Calu3 (cell line): ENCODE measurements around the gene NOXA1. TPM values are rescaled to one million over a fixed set of nuclear protein-coding genes. Genes with fewer than 3 reads are reported as not detected.

Experiments used
- BruUV-seq: library from RNA; stranded (reverse); fragments of 400-500 nt; replicated peaks from 2 replicates; lab custom pipeline; 2021; lab: Mats Ljungman, UMichigan
- CTCF ChIA-PET: fragments of 300-600 bp; sonication (Branson Sonifier 250); formaldehyde crosslinking; loops from one replicate; lab custom pipeline; 2022; ENCODE audit warnings: antibody characterized with exemption; lab: Charles Lee
- DNase-seq: peaks from one replicate; pipeline ENCODE4 v3.0.0; 2022
- H3K27ac Mint-ChIP-seq: one replicate; pipeline ENCODE4 v1.8.0; 2022; ENCODE audit warnings: mixed read lengths; ENCODE audit not compliant: unreplicated experiment
- H3K27me3 Mint-ChIP-seq: one replicate; pipeline ENCODE4 v1.8.0; 2022; ENCODE audit warnings: mixed read lengths; ENCODE audit not compliant: unreplicated experiment
- H3K36me3 Mint-ChIP-seq: one replicate; pipeline ENCODE4 v1.8.0; 2022; ENCODE audit warnings: mild to moderate bottlenecking, moderate library complexity, mixed read lengths; ENCODE audit not compliant: insufficient read depth, unreplicated experiment
- H3K4me1 Mint-ChIP-seq: one replicate; pipeline ENCODE4 v1.8.0; 2022; ENCODE audit warnings: mild to moderate bottlenecking, low read depth, mixed read lengths; ENCODE audit not compliant: unreplicated experiment
- H3K4me3 Mint-ChIP-seq: one replicate; pipeline ENCODE4 v1.8.0; 2022; ENCODE audit warnings: mild to moderate bottlenecking, low read depth, moderate library complexity, mixed read lengths; ENCODE audit not compliant: unreplicated experiment
- H3K9me3 Mint-ChIP-seq: one replicate; pipeline ENCODE4 v1.8.0; 2022; ENCODE audit warnings: low read depth, mixed read lengths; ENCODE audit not compliant: unreplicated experiment
- CTCF ChIP-seq: fragments of 200-600 bp; IDR thresholded peaks from one replicate; pipeline ENCODE4 v1.8.0; 2022; ENCODE audit warnings: antibody characterized with exemption; ENCODE audit not compliant: unreplicated experiment
- intact Hi-C: fragments of 100-400 bp; cut with micrococcal nuclease; formaldehyde crosslinking; loops from one replicate; pipeline ENCODE4 v1.10.0; 2022; ENCODE audit not compliant: unreplicated experiment
- total RNA-seq: library from RNA; stranded (reverse); gene quantifications from 2 replicates; pipeline ENCODE4 v1.2.3, GENCODE V29; 2022

NOXA1 gene
- total RNA-seq, 1 experiment from 2014 or later: 12.3 TPM

- TF ChIP-seq CTCF: no peak
- H3K9me3 Mint-ChIP-seq: no peaks in the 10 kb centered on the region
- peak; percentile 71 for DNase-seq
- H3K27ac Mint-ChIP-seq: peak within 1 kb of the TSS; percentile 66
- peaks cover 6% of the 10 kb centered on the region for H3K4me1 Mint-ChIP-seq
- peak within 1 kb of the TSS; percentile 72 for H3K4me3 Mint-ChIP-seq
- peaks cover 12% of the 10 kb centered on the region for H3K36me3 Mint-ChIP-seq
- CTCF ChIA-PET: interaction anchor here (0.6 to 1.8 kb wide), 7 partner anchors 11 to 155 kb away, joined by 3 to 11 read pairs (median 5); partner anchors contain the start of genes EXD3, NOXA1 and NRARP
- no peaks in the 10 kb centered on the region for H3K27me3 Mint-ChIP-seq
- intact Hi-C loops: no loop called here
- BruUV-seq: no TSS peak
Observed at GRCh38 chr9:137441289-137441934, 18.2 kb downstream of the NOXA1 start, which contains the start of gene ENTPD8. Gene ENTPD8, minus strand, starts transcription at chr9:137441357. Its CDS starts 3,072 bp downstream, at chr9:137438285.

- Mint-ChIP-seq H3K9me3 (no peaks in the 10 kb centered on the region), H3K36me3 (peaks cover 12% of the 10 kb centered on the region), H3K27me3 (no peaks in the 10 kb centered on the region), H3K27ac (peak overlapping the region; percentile 66), H3K4me3 (peak overlapping the region; percentile 72), H3K4me1 (peaks cover 6% of the 10 kb centered on the region)
- no peak for DNase-seq
- CTCF ChIA-PET: interaction anchor here (0.6 to 1.8 kb wide), 6 partner anchors 11 to 155 kb away, joined by 3 to 11 read pairs (median 4); partner anchors contain the start of genes EXD3, NOXA1 and NRARP
- intact Hi-C loops: no loop called here
- BruUV-seq: no TSS peak
- no peak for TF ChIP-seq CTCF
Observed at GRCh38 chr9:137441935-137442321, 18.7 kb downstream of the NOXA1 start.

GRCh38 chr9:137444106-137444790 is 21.1 kb downstream of the NOXA1 start:
- no TSS peak for BruUV-seq
- Mint-ChIP-seq H3K36me3 (peaks cover 20% of the 10 kb centered on the region), H3K27ac (no peak overlapping the region), H3K4me1 (peaks cover 4% of the 10 kb centered on the region), H3K4me3 (no peak overlapping the region), H3K9me3 (no peaks in the 10 kb centered on the region), H3K27me3 (no peaks in the 10 kb centered on the region)
- no peak for TF ChIP-seq CTCF
- intact Hi-C loops: no loop called here
- CTCF ChIA-PET: no interaction called here
- no peak for DNase-seq

- no peaks in the 10 kb centered on the region for H3K27me3 Mint-ChIP-seq
- H3K36me3 Mint-ChIP-seq: peaks cover 27% of the 10 kb centered on the region
- H3K27ac Mint-ChIP-seq: peak overlapping the region; percentile 3
- H3K4me1 Mint-ChIP-seq: no peaks in the 10 kb centered on the region
- peak; percentile 63 for TF ChIP-seq CTCF
- CTCF ChIA-PET: interaction anchor here (0.7 to 0.9 kb wide), 2 partner anchors 8 to 22 kb away, joined by 3 to 8 read pairs; partner anchors contain the start of genes EXD3 and NOXA1
- BruUV-seq: no TSS peak
- H3K4me3 Mint-ChIP-seq: peak overlapping the region; percentile 34
- H3K9me3 Mint-ChIP-seq: no peaks in the 10 kb centered on the region
- peak; percentile 87 for DNase-seq
- intact Hi-C loops: no loop called here
Observed at GRCh38 chr9:137445275-137445807, 22.1 kb downstream of the NOXA1 start.
